Spleen (tissue), 7 donors: Measurements from ENCODE around the gene SRSF2.

Experiments
- CTCF ChIP-seq, 11 experiments: fragments of 200-600 bp in 7 of 11; fragments of 450-650 bp in 4 of 11; sonication (generic) in 4 of 11; IDR thresholded peaks in 8 of 11; conservative IDR thresholded peaks in 3 of 11; 1 replicate in 7 of 11; 2 replicates in 4 of 11; pipeline versions ENCODE4 v1.4.0 to v1.8.0; 2016 to 2021; ENCODE audit warnings: antibody characterized with exemption in 11 of 11, inconsistent platforms in 4 of 11, mild to moderate bottlenecking in 1 of 11
- POLR2A ChIP-seq, 3 donors: fragments of 450-650 bp; IDR thresholded peaks; one replicate each; pipeline ENCODE4 v1.5.1; 2017; ENCODE audit warnings: antibody characterized with exemption in 3 of 3, mild to moderate bottlenecking in 1 of 3
- donor health status: DM: no; HTN: no; CAD: no; lungs with moderate emphysema.
- donor health status: DM: no; HTN: no; CAD: no.
- donor health status: DM: no; HTN: no; CAD: no.

- TF ChIP-seq CTCF (IDR thresholded peaks at IDR 0.05 in 8 of 11, conservative IDR thresholded peaks at IDR 0.05 in 3 of 11) (no peak), POLR2A (IDR thresholded peaks at IDR 0.05) (no peak)
These were observed 3.5 kb downstream of the SRSF2 start for GRCh38 chr17:76733618-76733957.
